HG03139 (cell line): ENCODE results near the gene FGFR3.

ENCODE experiments used
- ATAC-seq: cut with Tn5 transposase; IDR thresholded peaks from one replicate; pipeline ENCODE4 v1.9.1; 2021; ENCODE audit not compliant: unreplicated experiment

Gene FGFR3

DNA sequence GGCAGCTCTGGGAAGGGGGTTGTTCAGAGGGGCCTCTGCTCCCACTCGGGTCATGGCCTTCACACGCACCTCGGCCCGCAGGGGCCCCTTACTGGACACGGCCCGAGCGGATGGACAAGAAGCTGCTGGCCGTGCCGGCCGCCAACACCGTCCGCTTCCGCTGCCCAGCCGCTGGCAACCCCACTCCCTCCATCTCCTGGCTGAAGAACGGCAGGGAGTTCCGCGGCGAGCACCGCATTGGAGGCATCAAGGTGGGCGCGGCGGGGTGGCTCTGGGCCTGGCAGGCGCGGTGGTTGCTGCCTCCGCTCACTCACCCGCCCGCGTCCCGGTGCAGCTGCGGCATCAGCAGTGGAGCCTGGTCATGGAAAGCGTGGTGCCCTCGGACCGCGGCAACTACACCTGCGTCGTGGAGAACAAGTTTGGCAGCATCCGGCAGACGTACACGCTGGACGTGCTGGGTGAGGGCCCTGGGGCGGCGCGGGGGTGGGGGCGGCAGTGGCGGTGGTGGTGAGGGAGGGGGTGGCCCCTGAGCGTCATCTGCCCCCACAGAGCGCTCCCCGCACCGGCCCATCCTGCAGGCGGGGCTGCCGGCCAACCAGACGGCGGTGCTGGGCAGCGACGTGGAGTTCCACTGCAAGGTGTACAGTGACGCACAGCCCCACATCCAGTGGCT is 8.3 kb downstream of the FGFR3 start:
- no peak for ATAC-seq

DNA sequence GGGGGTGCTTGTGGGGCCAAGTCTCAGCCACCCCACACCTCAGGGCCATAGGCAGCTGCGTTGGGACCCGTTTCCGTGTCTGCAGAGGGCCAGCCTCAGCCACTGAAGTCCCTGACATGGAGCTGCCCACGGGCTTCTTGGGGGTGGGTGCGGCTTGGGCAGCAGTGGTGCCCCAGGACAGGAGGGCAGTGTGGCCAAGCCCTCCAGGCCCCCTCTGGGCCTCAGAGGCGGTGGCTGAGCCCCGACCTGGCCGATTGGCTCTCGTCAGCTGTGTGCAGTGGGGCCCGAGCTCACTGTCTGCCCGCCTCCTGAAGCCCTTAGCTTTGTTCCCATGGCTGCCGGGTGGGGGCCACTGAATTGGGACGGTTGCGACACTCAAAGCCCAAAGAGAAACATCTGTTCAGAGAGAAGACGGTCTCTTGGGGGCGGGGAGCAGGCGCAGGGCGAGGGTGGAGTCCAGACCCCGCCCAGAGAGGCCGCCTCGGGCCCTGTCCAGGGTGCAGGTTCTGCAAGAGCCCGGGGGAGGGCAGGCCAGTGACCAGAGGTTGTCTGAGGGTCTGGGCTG is 9.1 kb downstream of the FGFR3 start:
- no peak for ATAC-seq

GRCh38 chr4:1802720-1803522 is 9.8 kb downstream of the FGFR3 start:
- ATAC-seq, result no peak

GRCh38 chr4:1803523-1804423 is 10.7 kb downstream of the FGFR3 start:
- ATAC-seq, result no peak

DNA sequence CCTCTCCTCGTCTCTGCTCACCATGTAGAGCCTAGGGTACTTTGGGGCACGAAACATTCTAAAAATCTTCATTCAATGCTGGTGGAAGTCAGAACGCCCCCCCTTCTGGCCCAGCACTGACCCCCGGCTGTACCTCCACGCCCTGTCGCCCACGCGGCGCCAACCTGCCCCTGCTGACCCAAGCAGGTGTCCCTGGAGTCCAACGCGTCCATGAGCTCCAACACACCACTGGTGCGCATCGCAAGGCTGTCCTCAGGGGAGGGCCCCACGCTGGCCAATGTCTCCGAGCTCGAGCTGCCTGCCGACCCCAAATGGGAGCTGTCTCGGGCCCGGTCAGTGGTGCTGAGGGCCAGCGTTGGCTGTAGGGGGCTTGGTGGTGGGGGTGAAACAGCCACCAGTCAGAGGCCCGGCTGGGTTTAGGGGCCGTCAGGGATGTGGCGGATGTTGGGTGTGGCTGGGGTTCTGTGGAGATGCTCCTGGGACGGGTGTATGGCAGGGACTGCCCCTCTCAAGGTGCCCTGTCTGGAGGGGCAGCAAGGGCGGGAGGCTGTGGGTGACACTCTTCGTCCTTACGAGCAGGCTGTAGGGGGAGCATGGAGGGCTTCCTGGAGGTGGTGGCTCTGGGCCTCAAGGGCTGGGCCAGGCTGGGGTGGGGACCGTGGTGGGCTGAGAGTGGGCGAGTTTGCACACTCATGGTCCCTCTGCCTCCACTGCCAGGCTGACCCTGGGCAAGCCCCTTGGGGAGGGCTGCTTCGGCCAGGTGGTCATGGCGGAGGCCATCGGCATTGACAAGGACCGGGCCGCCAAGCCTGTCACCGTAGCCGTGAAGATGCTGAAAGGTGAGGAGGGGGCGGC is 11.8 kb downstream of the FGFR3 start:
- no peak for ATAC-seq

DNA sequence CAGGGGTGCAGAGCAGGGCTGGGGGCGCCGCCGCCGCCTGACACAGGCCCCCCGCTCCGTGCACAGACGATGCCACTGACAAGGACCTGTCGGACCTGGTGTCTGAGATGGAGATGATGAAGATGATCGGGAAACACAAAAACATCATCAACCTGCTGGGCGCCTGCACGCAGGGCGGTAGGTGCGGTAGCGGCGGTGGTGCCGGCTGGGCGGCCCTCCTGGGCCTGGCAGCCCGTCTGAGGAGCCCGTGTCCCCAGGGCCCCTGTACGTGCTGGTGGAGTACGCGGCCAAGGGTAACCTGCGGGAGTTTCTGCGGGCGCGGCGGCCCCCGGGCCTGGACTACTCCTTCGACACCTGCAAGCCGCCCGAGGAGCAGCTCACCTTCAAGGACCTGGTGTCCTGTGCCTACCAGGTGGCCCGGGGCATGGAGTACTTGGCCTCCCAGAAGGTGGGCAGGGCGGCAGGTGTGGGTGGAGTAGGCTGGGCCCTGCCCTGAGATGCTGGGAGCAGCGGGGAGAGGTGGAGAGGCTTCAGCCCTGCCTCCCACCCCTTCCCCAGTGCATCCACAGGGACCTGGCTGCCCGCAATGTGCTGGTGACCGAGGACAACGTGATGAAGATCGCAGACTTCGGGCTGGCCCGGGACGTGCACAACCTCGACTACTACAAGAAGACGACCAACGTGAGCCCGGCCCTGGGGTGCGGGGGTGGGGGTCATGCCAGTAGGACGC is 12.6 kb downstream of the FGFR3 start:
- ATAC-seq, result no peak

DNA sequence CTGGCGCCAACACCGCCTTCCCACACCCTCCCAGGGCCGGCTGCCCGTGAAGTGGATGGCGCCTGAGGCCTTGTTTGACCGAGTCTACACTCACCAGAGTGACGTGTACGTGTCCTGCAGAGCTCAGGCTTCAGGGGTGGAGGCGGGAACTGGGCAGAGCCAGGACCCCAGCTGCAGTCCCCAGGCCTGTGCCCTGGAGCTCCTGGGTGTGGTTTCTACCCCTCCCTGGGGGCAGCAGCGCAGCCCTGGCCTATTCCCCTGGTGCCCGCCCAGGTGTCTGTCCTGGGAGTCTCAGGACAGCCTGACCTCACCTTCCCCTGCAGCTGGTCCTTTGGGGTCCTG is 13.1 kb downstream of the FGFR3 start:
- ATAC-seq, result no peak

GRCh38 chr4:1806596-1807331 is 13.7 kb downstream of the FGFR3 start:
- no peak for ATAC-seq

DNA sequence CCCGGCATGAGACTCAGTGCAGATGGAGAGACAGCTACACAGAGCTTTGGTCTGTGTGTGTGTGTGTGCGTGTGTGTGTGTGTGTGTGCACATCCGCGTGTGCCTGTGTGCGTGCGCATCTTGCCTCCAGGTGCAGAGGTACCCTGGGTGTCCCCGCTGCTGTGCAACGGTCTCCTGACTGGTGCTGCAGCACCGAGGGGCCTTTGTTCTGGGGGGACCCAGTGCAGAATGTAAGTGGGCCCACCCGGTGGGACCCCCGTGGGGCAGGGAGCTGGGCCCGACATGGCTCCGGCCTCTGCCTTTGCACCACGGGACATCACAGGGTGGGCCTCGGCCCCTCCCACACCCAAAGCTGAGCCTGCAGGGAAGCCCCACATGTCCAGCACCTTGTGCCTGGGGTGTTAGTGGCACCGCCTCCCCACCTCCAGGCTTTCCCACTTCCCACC is 14.3 kb downstream of the FGFR3 start:
- no peak for ATAC-seq

- ATAC-seq, result no peak
These were observed 15.3 kb downstream of the FGFR3 start for GRCh38 chr4:1808396-1808795.

GRCh38 chr4:1808851-1809753 is 16.0 kb downstream of the FGFR3 start:
- ATAC-seq, result no peak

DNA sequence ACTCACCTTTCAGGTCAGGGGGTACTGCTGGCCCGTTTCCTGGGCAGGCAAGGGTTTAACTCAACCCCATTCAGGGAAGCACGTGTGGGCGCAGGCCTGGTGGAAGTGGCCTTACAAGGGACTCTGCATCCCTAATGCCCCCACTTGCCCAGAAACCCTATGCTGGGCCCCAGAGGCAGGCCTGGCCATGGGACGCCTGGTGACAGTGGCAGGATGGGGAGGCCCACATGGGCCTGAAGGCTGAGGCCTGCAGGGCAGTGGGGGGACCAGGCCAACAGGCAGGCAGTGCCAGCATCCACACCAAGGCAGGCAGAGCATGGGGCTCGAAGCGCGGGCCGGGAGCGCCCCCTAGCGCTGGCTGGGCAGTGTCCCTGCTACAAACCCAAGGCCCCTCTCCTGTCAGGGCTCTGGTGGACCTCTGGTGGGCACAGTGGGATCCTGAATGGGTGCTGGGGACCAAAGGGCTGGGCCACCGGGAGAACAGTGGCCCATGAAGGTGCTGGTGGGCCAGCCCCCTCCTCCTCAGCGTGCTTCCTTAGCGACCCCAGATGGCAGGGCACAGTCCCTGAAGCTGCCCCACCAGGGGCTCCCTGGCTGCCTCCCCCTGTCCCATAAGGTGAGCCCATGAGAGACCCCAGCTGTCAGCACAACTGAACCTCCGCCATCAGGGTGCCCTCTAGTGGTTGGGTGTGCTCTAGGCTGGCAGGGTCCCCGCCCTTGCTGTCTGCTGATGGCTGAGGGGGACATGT is 16.8 kb downstream of the FGFR3 start:
- ATAC-seq, result no peak

GRCh38 chr4:1810765-1811164 is 17.7 kb downstream of the FGFR3 start:
- ATAC-seq, result no peak

DNA sequence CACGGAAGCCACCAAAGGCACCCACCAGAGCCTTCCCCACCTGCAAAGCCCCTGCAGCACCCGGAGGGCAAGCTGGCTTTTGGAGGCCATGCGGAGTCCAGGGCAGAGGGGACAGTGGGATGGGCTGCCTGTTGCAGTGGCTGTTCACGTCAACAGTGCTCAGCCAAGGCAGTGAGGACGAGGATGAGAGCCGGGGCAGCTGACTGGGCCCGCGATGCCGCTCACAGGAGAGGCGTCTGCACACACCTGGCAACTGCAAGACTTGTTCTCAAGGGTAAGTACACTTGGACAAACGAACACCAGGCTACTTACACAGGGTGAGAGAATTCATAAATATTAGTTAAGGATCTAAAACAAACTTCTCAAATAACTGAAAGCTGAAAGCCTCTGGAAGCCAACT is 19.6 kb downstream of the FGFR3 start:
- no peak for ATAC-seq

DNA sequence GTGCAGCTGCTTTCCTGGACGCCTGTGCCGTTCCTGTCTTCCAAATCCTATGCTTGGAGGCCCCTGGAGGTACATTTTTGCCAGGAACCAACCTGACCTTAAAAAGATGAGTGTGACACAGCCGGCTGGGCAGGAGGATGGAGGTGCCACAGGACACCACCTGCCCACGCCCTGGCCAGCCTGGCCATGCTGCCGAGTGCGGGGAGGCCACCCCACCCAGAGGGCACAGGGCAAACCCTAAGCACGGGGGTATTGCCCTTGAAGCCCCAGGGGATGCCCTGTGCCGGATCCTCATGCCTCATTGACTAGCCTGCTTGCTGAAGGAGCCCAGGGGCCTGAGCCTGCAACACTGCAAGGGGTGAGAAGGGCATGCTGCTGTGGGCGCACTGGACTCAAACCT is 20.1 kb downstream of the FGFR3 start:
- ATAC-seq, result no peak

DNA sequence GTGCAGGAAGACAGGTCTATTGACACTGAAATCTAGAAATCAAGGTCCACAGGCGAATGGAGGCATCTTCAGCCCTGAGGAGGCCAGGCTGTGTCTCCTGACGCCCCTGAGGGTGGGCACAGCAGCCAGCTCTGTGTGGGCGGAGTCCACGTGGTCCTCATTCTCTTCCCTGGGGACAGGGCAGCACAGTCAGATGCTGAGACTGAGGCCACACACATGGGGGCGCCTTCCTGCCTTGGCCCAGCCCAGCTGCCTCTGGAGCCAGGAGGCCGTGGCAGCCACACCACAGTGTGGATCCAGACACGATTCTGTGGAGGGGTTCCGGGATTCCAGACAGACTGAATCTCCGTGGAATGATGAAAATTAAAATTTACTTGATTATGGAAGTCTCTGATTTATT is 20.8 kb downstream of the FGFR3 start:
- no peak for ATAC-seq

DNA sequence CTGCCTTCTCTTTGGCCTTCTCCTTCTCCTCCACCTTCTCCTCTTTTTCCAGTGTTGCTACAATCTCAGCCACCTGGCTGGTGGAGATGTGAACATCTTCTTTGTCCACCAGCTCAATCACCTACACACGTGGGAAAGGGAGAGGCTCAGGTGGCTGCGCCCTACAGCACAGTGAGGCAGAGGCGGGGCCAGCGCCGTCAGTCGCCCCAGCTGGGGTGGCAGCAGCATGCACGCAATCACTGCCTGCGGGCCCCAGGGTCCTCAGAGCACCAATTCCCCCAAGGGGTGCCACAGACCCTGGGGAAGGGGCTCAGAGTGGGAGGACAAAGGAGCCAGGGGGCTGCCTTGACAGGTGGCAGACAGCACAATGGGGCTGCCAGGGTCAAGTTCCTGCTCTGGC is 21.4 kb downstream of the FGFR3 start:
- no peak for ATAC-seq
